Lower leg skin (tissue), 4 donors: ENCODE results near the gene YJEFN3. TPM values are rescaled to one million over a fixed set of nuclear protein-coding genes. Genes with fewer than 3 reads are reported as not detected.

Experiments
- DNase-seq, 2 donors: peaks; one replicate each; pipeline ENCODE4 v3.0.0-alpha.2; 2019; ENCODE audit warnings: low spot score in 2 of 2
- H3K4me3 ChIP-seq: fragments of 200-600 bp; sonication (generic); 2 replicates; pipeline ENCODE4 v1.5.1; 2017; ENCODE audit warnings: mild to moderate bottlenecking, low read depth; ENCODE audit not compliant: poor library complexity, severe bottlenecking
- POLR2A ChIP-seq, 2 donors: fragments of 450-650 bp; IDR thresholded peaks; one replicate each; pipeline ENCODE4 v1.6.1; 2016 to 2017; ENCODE audit warnings: antibody characterized with exemption in 2 of 2, mild to moderate bottlenecking in 1 of 2, moderate library complexity in 1 of 2
- WGBS, 2 donors: methylation state at CpG; one replicate each; pipeline ENCODE4 v1.1.5; 2018; 5-methylcytosine and 5-hydroxymethylcytosine counted together
- intact Hi-C: fragments of 100-400 bp; cut with DNase I; formaldehyde crosslinking; loops from one replicate; pipeline ENCODE4 v1.15.0; 2023; ENCODE audit warnings: low total_unique reads
- total RNA-seq, 4 donors: library from RNA; depleted of rRNA; stranded (reverse); fragments of >200 nt; gene quantifications; one replicate each; pipeline ENCODE4 v1.1.0, GENCODE V29; 2016
- TF ChIP-seq, protein P1 (sequence below), 3 donors: fragments of 450-650 bp; IDR thresholded peaks; one replicate each; pipeline ENCODE4 v1.5.1; 2016; ENCODE audit warnings: antibody characterized with exemption in 3 of 3, mild to moderate bottlenecking in 3 of 3, moderate library complexity in 2 of 3

YJEFN3 gene
- total RNA-seq, 4 donors from 2014 or later: 0.15 to 2.8 (median 0.49) TPM

DNA sequence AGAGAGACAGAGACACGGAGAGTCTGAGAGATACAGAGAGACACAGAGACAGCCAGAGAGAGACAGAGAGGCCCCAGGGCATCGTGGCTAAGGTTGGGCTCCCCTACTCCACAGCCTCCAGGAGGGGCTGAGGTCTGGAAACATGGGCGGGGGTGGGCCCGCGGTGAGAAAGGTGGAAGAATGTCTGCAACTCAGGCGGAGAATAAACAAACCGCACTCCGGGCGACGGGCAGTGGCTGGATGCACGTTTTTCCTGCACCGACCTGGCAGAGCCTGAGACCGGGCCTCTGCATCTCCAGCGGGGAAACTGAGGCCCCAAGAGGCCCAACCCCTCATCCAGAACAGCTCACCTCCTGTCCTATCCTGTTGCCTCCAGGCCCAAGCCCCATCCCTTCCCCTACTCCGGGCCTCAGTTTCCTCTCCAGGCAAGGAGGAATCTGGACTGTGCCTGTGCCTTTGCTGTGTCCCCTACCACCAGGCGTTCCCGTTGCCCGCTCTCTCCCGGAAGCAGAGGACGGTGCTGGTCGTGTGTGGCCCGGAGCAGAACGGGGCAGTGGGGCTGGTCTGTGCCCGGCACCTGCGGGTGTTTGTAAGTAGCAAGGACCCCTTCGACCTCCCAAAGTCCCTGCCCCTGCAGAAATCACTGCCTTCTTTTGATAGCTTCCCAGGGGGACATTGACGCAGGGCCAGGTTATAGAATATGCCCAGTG, 6.0 kb downstream of the YJEFN3 start:
- 73 to 79% methylated on average over 26 to 27 of the region's 27 CpGs for WGBS, 2 donors
- intact Hi-C loops: no loop called here

DNA sequence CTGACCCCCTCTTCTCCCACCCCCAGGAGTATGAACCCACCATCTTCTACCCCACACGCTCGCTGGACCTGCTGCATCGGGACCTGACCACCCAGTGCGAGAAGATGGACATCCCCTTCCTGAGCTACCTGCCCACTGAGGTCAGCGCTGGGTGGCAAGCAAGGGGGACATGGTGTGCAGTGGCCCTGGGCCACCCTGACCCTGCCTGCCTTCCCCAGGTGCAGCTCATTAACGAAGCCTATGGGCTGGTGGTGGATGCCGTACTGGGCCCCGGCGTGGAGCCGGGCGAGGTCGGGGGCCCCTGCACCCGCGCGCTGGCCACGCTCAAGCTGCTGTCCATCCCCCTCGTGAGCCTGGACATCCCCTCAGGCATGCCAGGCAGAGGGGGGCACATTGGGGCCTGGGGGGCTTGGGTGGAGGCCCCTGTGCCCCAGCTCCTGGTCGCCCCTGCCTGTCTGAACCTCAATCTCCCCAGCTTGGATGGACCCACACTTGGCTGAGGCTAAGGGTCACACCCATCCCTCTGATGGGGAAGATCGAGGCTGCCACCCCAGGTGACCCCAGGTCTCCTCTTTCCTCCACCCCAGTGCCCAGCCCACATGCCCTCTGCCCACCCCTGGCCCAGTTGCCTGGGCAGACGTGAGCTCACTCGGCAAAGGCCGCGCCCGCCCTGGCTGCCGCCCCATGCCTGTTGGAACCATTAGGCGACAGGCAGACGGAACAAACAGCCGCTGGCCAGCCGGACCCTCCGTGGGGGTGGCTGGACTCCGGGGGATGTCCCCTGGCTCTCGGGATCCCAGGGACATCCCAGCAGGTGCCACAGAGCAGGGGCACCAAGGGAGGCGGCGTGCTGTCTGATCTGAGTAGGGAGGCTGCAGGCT, 6.8 kb downstream of the YJEFN3 start:
- 74 to 78% methylated on average over 17 to 30 of the region's 34 CpGs for WGBS, 2 donors
- no peak for DNase-seq
- no peak overlapping the region for H3K4me3 ChIP-seq
- TF ChIP-seq, protein P1, sequence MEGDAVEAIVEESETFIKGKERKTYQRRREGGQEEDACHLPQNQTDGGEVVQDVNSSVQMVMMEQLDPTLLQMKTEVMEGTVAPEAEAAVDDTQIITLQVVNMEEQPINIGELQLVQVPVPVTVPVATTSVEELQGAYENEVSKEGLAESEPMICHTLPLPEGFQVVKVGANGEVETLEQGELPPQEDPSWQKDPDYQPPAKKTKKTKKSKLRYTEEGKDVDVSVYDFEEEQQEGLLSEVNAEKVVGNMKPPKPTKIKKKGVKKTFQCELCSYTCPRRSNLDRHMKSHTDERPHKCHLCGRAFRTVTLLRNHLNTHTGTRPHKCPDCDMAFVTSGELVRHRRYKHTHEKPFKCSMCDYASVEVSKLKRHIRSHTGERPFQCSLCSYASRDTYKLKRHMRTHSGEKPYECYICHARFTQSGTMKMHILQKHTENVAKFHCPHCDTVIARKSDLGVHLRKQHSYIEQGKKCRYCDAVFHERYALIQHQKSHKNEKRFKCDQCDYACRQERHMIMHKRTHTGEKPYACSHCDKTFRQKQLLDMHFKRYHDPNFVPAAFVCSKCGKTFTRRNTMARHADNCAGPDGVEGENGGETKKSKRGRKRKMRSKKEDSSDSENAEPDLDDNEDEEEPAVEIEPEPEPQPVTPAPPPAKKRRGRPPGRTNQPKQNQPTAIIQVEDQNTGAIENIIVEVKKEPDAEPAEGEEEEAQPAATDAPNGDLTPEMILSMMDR (IDR thresholded peaks at IDR 0.05): no peak
- TF ChIP-seq POLR2A (IDR thresholded peaks at IDR 0.05): no peak
- intact Hi-C loops: no loop called here

More for the DNA sequence above, 6.0 kb downstream of the YJEFN3 start:
- TF ChIP-seq, protein P1 (IDR thresholded peaks at IDR 0.05): no peak
- H3K4me3 ChIP-seq: no peak overlapping the region
- no peak for DNase-seq

DNA sequence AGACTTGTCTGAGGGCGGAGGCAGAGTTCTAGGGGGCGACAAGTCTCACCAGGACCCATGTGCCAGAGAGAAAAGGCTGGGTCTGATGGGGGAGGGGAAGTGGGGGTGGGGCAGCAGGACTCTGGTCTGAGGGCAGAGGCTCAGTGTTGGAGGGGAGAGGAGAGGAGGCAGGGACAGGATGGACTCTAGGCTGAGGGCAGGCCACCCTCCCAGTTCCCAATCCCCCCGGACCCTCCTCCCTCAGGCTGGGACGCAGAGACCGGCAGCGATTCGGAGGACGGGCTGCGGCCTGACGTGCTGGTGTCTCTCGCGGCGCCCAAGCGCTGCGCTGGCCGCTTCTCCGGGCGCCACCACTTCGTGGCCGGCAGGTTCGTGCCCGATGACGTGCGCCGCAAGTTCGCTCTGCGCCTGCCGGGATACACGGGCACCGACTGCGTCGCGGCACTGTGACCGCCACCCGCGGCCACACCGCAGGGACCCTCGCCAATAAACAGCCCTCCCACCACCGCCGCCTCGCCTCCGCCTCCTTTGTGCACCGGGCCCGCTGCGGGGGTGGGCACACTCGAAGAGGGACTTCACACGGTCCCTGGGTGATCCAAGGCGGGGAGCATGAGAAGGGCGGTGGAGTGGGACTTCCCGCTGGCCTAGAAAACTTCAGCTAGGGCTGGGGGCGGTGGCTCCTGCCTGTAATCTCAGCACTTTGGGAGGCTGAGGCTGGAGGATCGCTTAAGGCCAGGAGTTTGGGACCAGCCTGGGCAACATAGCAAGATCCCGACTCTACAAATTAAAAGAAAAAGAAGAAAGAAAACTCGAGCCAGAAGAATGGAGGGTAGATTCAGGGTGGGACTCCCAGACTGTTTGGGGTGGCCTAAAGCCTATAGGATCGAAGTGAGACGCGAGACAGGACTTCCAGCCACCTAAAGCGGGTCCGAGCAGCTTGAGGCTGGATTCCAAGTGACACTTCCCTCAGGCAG, 8.7 kb downstream of the YJEFN3 start:
- H3K4me3 ChIP-seq: no peak overlapping the region
- no peak for DNase-seq
- 31 to 38% methylated on average over 53 to 57 of the region's 59 CpGs for WGBS, 2 donors
- intact Hi-C loops: no loop called here
- TF ChIP-seq POLR2A (IDR thresholded peaks at IDR 0.05): no peak
- TF ChIP-seq, protein P1 (IDR thresholded peaks at IDR 0.05): no peak

DNA sequence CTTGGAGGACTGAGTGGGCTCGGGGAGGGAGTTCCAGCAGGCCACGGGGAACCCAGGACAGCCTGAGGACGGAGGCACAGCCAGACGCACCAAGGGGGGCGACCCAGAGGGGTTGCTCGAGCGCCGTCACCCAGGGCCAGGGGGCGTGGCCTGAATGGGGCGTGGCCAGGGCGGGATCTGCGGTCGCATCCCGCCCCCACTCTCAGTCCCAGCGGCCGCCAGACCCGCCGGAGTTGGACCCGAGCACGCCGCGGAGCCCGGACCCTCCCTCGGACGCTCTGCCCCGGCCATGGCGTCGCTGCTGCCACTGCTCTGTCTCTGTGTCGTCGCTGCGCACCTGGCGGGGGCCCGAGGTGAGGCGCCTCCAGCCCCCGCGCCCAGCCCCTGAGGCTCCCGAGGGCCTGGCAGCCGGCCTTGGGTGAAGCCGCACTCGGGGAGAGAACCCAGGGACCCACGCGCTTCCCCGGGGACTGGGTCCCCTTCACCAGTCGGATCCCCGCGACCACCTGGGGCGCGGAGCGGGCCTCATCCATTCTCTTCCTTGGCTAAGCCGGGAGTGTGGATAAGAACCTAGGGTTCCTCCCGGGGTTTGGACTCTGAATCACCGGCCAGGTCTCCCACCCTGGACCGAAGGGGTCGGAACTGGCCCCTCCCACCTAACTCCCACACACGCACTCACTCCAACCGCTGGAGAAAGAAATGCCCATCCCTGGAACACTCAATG, 9.5 kb downstream of the YJEFN3 start, which contains the start of gene CILP2:
CILP2 (plus strand) TSS at position 205 of the 724 bp plus-strand sequence; CDS start at position 290, 85 bp downstream.
- 2 to 3% methylated on average over 27 to 37 of the region's 56 CpGs for WGBS, 2 donors
- H3K4me3 ChIP-seq: no peak within 1 kb of the TSS
- no peak for DNase-seq
- TF ChIP-seq POLR2A (IDR thresholded peaks at IDR 0.05): no peak
- TF ChIP-seq, protein P1 (IDR thresholded peaks at IDR 0.05): no peak
- intact Hi-C loops: no loop called here

DNA sequence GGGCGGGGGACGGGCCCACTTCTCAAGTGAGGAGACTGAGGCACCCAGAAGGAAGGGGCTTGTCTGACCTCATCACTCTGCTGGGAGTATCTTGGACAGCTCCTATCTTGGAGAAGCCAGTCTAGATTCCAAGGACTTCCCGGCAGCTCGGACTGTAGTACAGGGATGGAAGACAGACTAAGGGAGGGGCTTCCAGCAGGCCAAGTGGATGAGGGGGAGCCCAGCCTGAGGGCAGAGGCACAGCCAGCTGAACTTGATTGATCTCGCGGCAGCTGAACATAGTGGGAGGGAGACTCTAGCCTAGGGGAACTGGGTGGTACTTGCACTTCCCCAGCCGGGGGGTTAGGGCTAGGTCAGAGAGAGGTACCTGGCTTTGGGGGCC, 10.1 kb downstream of the YJEFN3 start:
- intact Hi-C loops: no loop called here
- 12 to 26% methylated on average over 6 to 7 of the region's 7 CpGs for WGBS, 2 donors
- no peak for DNase-seq
- no peak for TF ChIP-seq POLR2A (IDR thresholded peaks at IDR 0.05)
- TF ChIP-seq, protein P1 (IDR thresholded peaks at IDR 0.05): no peak
- no peak overlapping the region for H3K4me3 ChIP-seq
